ENCODE results near the gene HIGD1B. TPM values are rescaled to one million over a fixed set of nuclear protein-coding genes. Genes with fewer than 3 reads are reported as not detected.

The HIGD1B gene
- total RNA-seq, 4 donors from 2014 or later: 0.96 TPM; not detected in 3

- in situ Hi-C loops (cut with MboI; ENCODE audit: low pct_ligation_motif_present in 1 of 4, low pct_unique_long_range_greater_than_20kb in 1 of 4, low sequenced_read_pairs in 3 of 4) (no loop called here), intact Hi-C loops (cut with DNase I; ENCODE audit: low total_unique reads) (no loop called here)
- no peak overlapping the region for H3K27ac ChIP-seq
- no peak for DNase-seq
- 88 to 89% methylated on average over 5 to 8 of the region's 8 CpGs for WGBS, 2 donors (ENCODE audit: low coverage in 1 of 2)
- H3K36me3 ChIP-seq: peaks cover 0 to 8% (median 4%) of the 10 kb centered on the region in 4 donors
- TF ChIP-seq, protein P1, sequence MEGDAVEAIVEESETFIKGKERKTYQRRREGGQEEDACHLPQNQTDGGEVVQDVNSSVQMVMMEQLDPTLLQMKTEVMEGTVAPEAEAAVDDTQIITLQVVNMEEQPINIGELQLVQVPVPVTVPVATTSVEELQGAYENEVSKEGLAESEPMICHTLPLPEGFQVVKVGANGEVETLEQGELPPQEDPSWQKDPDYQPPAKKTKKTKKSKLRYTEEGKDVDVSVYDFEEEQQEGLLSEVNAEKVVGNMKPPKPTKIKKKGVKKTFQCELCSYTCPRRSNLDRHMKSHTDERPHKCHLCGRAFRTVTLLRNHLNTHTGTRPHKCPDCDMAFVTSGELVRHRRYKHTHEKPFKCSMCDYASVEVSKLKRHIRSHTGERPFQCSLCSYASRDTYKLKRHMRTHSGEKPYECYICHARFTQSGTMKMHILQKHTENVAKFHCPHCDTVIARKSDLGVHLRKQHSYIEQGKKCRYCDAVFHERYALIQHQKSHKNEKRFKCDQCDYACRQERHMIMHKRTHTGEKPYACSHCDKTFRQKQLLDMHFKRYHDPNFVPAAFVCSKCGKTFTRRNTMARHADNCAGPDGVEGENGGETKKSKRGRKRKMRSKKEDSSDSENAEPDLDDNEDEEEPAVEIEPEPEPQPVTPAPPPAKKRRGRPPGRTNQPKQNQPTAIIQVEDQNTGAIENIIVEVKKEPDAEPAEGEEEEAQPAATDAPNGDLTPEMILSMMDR (IDR thresholded peaks at IDR 0.05): no peak
- TF ChIP-seq POLR2AphosphoS5 (IDR thresholded peaks at IDR 0.05) (no peak), EP300 (IDR thresholded peaks at IDR 0.05; ENCODE audit: low read depth) (no peak), POLR2A (IDR thresholded peaks at IDR 0.05) (no peak)
- H3K4me3 ChIP-seq: no peak overlapping the region
- H3K4me1 ChIP-seq: peaks cover 0 to 12% (median 0%) of the 10 kb centered on the region in 4 donors
- H3K9me3 ChIP-seq: no peaks in the 10 kb centered on the region
- H3K27me3 ChIP-seq: peaks cover 8% of the 10 kb centered on the region
Measured at GRCh38 chr17:44846206-44846605, 1.5 kb upstream of the HIGD1B start.

- peaks cover 0 to 24% (median 11%) of the 10 kb centered on the region in 4 donors for H3K36me3 ChIP-seq
- DNase-seq: no peak
- H3K27ac ChIP-seq: no peak overlapping the region
- no peak overlapping the region for H3K4me3 ChIP-seq
- H3K4me1 ChIP-seq: peaks cover 0 to 5% (median 0%) of the 10 kb centered on the region in 4 donors
- whole genome bisulfite sequencing, 2 donors (ENCODE audit: low coverage in 1 of 2): 56 to 65% methylated on average over 2 to 6 of the region's 6 CpGs
- no peaks in the 10 kb centered on the region for H3K27me3 ChIP-seq
- intact Hi-C loops (cut with DNase I; ENCODE audit: low total_unique reads) (no loop called here), in situ Hi-C loops (cut with MboI; ENCODE audit: low pct_ligation_motif_present in 1 of 4, low pct_unique_long_range_greater_than_20kb in 1 of 4, low sequenced_read_pairs in 3 of 4) (no loop called here)
- TF ChIP-seq POLR2AphosphoS5 (IDR thresholded peaks at IDR 0.05): no peak
- no peak for TF ChIP-seq EP300 (IDR thresholded peaks at IDR 0.05; ENCODE audit: low read depth)
- TF ChIP-seq POLR2A (IDR thresholded peaks at IDR 0.05): no peak
- TF ChIP-seq, protein P1 (IDR thresholded peaks at IDR 0.05): no peak
- H3K9me3 ChIP-seq: no peaks in the 10 kb centered on the region
Measured at GRCh38 chr17:44848257-44848795, 643 bp downstream of the HIGD1B start.

DNA sequence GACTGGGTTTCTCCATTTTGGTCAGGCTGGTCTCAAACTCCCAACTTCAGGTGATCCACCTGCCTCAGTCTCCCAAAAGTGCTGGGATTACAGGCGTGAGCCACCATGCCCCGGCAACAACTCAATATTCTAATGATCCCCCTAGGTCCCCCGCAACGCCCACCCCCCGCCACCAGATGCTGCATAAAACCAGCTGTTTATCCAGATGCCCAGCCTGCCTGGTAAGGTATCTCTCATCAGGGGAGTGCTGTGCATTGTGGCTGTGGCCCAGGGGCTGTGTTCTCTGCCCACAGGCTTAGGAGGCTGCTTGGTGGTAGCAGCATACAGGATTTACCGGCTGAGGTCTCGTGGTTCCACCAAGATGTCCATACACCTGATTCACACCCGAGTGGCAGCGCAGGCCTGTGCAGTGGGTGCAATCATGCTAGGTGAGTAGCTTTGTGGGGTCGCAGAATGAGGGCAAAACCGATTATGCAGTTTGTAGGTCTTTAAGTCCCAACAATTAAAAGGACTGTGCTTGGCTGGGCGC is 1.3 kb downstream of the HIGD1B start:
- Histone ChIP-seq H3K4me1 (peaks cover 0 to 4% (median 0%) of the 10 kb centered on the region in 4 donors), H3K36me3 (peaks cover 0 to 31% (median 15%) of the 10 kb centered on the region in 4 donors), H3K9me3 (no peaks in the 10 kb centered on the region), H3K27ac (no peak overlapping the region), H3K4me3 (no peak overlapping the region), H3K27me3 (no peaks in the 10 kb centered on the region)
- no peak for DNase-seq
- in situ Hi-C loops (cut with MboI; ENCODE audit: low pct_ligation_motif_present in 1 of 4, low pct_unique_long_range_greater_than_20kb in 1 of 4, low sequenced_read_pairs in 3 of 4) (no loop called here), intact Hi-C loops (cut with DNase I; ENCODE audit: low total_unique reads) (no loop called here)
- TF ChIP-seq POLR2AphosphoS5 (IDR thresholded peaks at IDR 0.05): no peak
- no peak for TF ChIP-seq EP300 (IDR thresholded peaks at IDR 0.05; ENCODE audit: low read depth)
- TF ChIP-seq, protein P1 (IDR thresholded peaks at IDR 0.05): no peak
- no peak for TF ChIP-seq POLR2A (IDR thresholded peaks at IDR 0.05)
- WGBS, 2 donors (ENCODE audit: low coverage in 1 of 2): 93% methylated on average over 12 of the region's 12 CpGs; no CpG with 5 or more reads in 1 of the 2 donors

DNA sequence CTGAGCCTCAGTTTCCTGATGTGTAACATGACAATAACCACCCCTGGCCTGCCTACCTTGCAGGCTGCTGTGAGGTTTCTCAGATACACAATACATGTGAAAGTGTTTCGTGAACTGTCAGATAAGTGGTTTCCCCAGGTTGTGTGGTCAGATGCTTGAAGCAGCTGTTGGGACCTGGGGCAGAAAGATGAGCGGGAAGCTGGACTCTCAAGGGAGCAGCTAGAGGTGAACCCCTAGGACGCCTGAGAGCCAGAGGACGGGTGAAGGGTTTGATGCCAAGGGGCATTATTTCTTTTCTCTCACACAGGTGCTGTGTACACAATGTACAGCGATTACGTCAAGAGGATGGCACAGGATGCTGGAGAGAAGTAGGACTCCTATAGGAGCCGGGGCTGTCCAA is 2.3 kb downstream of the HIGD1B start:
- no peak for DNase-seq
- Histone ChIP-seq H3K36me3 (peaks cover 0 to 41% (median 16%) of the 10 kb centered on the region in 4 donors), H3K27ac (no peak overlapping the region), H3K9me3 (no peaks in the 10 kb centered on the region), H3K4me1 (no peaks in the 10 kb centered on the region), H3K4me3 (no peak overlapping the region), H3K27me3 (no peaks in the 10 kb centered on the region)
- intact Hi-C loops (cut with DNase I; ENCODE audit: low total_unique reads): no loop called here
- WGBS, 2 donors (ENCODE audit: low coverage in 1 of 2): 89 to 92% methylated on average over 6 to 7 of the region's 7 CpGs
- TF ChIP-seq, protein P1 (IDR thresholded peaks at IDR 0.05): no peak
- TF ChIP-seq POLR2A (IDR thresholded peaks at IDR 0.05): no peak
- TF ChIP-seq POLR2AphosphoS5 (IDR thresholded peaks at IDR 0.05): no peak
- TF ChIP-seq EP300 (IDR thresholded peaks at IDR 0.05; ENCODE audit: low read depth): no peak
- in situ Hi-C loops (cut with MboI; ENCODE audit: low pct_ligation_motif_present in 1 of 4, low pct_unique_long_range_greater_than_20kb in 1 of 4, low sequenced_read_pairs in 3 of 4): no loop called here
